HG02884 (cell line): ENCODE measurements around the gene GRSF1.
"Not testable (repeated sequence)": the region's sequence is repeated elsewhere in the genome, so short reads cannot be mapped to it uniquely, and the experiment has no call there.

ENCODE experiments used
- ATAC-seq: cut with Tn5 transposase; IDR thresholded peaks from one replicate; pipeline ENCODE4 v1.9.1; 2021; ENCODE audit warnings: mild to moderate bottlenecking, moderate library complexity; ENCODE audit not compliant: unreplicated experiment

The GRSF1 gene, protein sequence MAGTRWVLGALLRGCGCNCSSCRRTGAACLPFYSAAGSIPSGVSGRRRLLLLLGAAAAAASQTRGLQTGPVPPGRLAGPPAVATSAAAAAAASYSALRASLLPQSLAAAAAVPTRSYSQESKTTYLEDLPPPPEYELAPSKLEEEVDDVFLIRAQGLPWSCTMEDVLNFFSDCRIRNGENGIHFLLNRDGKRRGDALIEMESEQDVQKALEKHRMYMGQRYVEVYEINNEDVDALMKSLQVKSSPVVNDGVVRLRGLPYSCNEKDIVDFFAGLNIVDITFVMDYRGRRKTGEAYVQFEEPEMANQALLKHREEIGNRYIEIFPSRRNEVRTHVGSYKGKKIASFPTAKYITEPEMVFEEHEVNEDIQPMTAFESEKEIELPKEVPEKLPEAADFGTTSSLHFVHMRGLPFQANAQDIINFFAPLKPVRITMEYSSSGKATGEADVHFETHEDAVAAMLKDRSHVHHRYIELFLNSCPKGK

DNA sequence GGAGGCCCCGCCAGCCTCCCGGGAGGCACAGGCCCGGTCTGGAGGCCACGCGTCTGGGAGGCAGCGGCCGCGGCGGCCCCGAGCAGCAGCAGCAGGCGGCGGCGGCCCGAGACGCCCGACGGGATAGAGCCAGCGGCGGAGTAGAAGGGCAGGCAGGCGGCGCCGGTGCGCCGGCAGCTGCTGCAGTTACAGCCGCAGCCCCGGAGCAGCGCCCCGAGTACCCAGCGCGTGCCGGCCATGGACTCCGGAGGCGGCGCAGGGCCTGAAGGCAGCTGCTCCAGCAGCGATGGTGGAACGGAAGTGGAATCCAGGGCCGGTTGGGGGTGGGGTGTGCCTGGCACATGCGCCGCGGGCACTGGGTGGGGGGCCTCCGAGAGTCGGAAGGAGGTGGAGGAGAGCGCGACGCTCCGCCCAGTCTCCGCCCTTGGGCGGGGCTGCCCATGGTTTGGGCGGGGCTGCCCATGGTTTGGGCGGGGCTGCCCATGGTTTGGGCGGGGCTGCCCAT is at the start of gene GRSF1:
GRSF1 (minus strand) TSS at position 302 of the 505 bp plus-strand sequence; CDS start at position 239, 63 bp downstream.
- ATAC-seq, result peak; percentile 56

DNA sequence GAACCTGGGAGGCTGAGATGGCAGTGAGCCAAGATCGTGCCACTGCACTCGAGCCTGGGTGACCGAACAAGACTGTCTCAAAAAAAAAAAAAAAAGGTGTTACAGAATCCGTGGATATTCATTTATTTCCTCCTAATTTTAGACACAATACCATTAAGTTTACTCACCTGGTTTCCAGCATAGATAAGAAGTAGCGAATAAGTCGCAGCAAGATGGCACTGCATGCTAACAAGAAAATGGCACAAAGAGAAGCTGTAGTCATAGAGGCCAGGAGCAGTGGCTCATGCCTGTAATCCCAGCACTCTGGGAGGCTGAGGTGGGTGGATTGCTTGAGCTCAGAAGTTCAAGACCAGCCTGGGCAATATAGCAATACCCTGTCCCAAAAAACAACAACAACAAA is 45.5 kb upstream of the GRSF1 start:
- no peak for ATAC-seq

GRCh38 chr4:70880739-70881138 is 41.0 kb upstream of the GRSF1 start:
- no peak for ATAC-seq

GRCh38 chr4:70877556-70877955 is 37.9 kb upstream of the GRSF1 start:
- no peak for ATAC-seq

GRCh38 chr4:70874268-70875156 is 34.8 kb upstream of the GRSF1 start:
- peak; percentile 73 for ATAC-seq

DNA sequence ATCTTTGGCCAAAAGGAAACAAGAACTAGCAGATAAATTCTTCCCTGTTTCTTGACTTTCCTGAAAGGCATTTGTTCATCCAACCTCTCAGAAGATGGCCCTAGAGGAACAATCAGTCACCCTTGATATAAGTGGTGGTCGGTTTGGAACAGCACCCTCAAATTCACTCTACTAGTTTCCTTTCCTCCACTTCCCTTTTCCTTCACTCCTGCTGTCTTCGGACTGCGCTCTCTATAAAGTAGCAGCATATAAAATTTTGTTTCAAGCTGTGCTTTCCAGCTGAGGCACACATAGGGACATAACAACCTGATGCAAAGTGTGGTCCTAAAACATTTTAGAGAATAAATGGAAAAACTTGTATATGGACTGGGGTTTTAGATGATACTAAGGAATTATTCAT is 33.5 kb upstream of the GRSF1 start:
- no peak for ATAC-seq

- no peak for ATAC-seq
These were observed 29.1 kb upstream of the GRSF1 start for GRCh38 chr4:70868778-70869177.

GRCh38 chr4:70863099-70863790 is 23.6 kb upstream of the GRSF1 start:
- peak; percentile 83 for ATAC-seq

GRCh38 chr4:70859066-70859465 is 19.4 kb upstream of the GRSF1 start:
- ATAC-seq, result no peak

DNA sequence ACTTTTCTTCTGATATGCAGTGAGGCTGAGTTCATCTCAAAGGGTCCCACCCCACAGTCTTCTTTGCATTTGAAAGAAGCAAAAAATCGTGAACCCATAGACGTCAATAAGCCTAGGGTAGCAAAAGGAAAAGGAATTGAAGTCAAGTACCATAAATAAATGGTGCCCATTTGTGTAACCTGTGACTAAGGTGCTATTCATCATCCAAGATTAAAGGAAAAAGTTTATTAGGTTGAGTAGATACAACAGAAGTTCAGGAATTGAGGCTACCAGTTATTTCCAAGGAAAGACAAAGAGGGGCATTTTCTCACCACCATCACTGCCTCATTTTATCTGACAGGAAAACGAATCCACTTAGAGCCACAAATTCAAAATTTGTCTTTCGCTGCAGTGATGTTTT is 18.8 kb upstream of the GRSF1 start:
- ATAC-seq, result no peak

DNA sequence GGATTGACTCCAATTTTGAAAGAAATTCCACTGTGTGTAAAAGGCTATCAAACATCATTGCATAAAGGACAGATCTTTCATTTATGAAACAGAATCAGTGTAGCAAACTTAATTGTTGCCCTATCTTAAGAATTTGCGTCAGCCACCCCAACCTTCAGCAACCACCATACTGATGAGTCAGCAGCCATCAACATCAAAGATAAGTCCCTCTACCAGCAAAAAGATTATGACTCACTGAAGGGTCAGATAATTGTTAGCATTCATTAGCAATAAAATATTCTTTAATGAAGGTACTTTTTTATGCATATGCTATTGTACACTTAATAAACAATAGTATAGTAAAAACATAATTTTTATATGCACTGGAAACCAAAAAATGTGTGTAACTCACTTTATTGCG is 15.8 kb upstream of the GRSF1 start:
- no peak for ATAC-seq

DNA sequence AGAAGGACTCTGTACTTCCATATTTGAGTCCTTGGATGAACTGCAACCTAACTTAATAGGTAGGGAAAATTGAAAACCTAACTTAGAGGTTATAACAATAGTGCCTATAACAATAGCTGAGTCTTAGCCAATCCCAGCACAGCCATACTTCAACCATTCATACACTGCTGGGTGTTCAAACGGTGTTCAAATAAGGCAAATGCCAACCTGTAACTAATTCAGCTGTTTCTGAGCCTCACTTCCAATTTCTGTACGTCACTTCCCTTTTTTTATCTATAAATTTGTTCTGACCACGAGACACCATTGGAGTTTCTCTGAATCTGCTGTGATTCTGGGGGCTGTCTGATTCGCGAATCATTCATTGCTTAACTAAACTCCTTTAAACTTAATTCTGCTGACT is 9.6 kb upstream of the GRSF1 start:
- ATAC-seq, result no peak

DNA sequence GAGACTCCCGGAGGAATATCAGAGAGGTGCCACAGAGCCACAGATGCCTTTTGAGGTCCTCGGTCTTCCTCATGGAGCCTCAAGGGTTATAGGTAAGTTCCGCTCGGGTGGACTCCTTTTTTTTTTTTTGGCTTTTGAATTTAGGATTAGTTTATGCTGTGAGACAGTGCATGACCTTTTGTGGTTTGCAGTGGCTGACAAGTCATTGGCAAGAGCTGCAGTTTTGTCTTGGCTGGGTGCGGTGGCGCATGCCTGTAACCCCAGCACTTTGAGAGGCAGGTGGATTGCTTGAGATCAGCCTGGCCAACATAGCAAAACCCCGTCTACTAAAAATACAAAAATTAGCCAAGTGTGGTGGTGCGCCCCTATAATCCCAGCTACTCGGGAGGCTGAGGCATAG is 4.5 kb upstream of the GRSF1 start:
- peak; percentile 21 for ATAC-seq

DNA sequence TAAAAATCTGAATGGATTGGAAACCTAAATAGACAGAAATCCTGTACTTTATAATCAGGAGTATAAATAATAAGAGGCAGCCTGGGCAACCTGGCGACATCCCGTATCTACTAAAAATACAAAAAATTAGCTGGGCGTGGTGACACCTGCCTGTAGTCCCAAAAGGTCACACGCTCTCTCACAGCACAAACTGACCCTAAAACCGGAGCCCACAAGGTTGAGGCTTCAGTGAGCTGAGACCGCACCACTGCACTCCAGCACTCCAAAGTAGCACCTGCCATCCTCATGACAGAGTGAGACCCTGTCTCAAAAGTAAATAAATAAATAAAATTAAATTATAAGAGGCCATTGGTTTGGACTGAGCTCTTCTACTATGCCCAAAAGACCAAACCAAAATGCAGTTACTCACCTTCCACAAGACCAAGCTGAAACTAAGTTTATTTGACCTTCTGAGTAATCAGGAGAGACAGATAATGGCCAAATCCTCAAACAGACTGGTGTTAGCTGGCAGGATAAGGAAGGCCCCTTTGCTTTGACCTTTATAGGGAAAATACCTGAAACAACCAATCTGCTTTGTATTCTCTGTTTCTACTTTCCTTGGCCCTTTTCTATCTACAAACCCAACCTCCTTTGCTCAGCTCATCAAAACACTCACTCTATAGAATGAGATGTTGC is 3.2 kb upstream of the GRSF1 start:
- no peak for ATAC-seq

DNA sequence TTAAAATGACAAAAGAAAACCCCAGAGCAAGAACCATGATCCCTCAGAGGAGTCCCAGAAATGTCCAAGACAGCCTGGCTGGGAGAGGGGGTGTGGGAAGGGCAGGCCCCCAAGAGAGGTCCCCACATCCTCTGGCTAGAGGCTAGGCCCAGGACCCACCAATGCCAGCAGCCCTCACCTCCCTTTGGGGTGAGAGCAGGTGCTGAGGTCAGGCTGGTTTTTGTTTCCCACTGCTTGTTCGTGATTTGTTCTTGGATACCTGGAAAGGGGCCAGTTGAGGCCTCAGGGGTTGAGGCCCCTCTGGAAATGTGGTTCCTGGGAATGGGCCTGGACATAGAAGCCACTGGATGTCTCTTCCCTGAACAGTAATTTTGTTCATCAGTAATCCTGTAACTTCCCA is 2.3 kb upstream of the GRSF1 start:
- no peak for ATAC-seq

- ATAC-seq, result no peak
These were observed 1.5 kb upstream of the GRSF1 start for GRCh38 chr4:70841211-70841610.

- not testable (repeated sequence) for ATAC-seq
These were observed 941 bp upstream of the GRSF1 start for GRCh38 chr4:70840631-70841030.

GRCh38 chr4:70840137-70840536 is 447 bp upstream of the GRSF1 start:
- ATAC-seq, result not testable (repeated sequence)

- peak; percentile 44 for ATAC-seq
These were observed 763 bp downstream of the GRSF1 start for GRCh38 chr4:70838666-70839588.
